Amniotic epithelial cell (primary cell): ENCODE measurements around the gene INTS13.
"Not testable (repeated sequence)": the region's sequence is repeated elsewhere in the genome, so short reads cannot be mapped to it uniquely, and the experiment has no call there.

Source experiments
- DNase-seq: peaks from one replicate; pipeline ENCODE4 v3.0.0-alpha.2; 2010; ENCODE audit warnings: low read depth

INTS13 gene, protein sequence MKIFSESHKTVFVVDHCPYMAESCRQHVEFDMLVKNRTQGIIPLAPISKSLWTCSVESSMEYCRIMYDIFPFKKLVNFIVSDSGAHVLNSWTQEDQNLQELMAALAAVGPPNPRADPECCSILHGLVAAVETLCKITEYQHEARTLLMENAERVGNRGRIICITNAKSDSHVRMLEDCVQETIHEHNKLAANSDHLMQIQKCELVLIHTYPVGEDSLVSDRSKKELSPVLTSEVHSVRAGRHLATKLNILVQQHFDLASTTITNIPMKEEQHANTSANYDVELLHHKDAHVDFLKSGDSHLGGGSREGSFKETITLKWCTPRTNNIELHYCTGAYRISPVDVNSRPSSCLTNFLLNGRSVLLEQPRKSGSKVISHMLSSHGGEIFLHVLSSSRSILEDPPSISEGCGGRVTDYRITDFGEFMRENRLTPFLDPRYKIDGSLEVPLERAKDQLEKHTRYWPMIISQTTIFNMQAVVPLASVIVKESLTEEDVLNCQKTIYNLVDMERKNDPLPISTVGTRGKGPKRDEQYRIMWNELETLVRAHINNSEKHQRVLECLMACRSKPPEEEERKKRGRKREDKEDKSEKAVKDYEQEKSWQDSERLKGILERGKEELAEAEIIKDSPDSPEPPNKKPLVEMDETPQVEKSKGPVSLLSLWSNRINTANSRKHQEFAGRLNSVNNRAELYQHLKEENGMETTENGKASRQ

DNA sequence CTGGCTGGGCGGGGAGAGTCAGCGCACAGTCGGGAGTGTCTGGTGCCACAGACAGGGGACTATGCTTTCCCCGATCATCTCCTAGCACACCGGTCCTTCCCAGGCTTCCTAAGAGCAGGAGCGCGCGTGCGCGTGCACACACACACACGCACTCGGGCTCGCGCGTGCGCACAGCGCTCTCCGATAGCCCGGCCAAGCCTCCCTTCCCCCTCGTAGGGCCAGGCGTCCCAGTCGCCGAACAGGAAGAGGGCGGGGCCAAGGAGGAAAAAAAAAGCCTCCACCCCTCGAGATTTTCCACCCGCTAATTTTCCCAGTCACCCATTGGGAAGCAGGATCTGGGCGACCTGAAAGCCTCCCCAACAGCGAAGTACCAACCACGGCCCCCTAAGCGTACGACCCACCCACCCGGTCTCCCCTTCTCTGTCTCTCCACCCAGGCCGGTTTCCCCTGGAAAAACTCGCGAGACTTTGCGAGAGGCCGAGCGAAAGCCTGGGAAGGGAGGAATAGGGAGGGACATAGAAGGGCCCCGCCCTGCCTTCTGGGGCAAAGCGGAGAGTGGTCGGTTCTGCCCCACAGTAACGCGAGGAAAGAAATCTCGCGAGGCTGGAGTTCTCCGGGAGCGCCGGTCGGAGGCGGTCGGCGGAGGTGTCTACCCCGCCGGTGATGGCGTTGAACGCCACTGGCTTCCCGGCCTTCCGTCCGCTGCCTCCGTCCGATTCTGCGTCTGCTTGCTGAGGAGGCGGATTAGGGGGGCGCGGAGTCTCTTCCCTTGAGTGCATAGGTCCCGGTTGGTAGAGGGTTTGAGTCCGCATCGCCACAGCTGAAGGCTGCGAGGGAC lies at the start of gene INTS13, which contains the start of gene FGFR1OP2:
Gene INTS13, minus strand, starts transcription at position 119 of the 838 bp plus-strand sequence. CDS start 1,178 bp downstream, outside the sequence.
Gene FGFR1OP2, plus strand, starts transcription at position 608 of the 838 bp plus-strand sequence. CDS start 15,689 bp downstream, outside the sequence.
- peak; percentile 98 for DNase-seq

DNA sequence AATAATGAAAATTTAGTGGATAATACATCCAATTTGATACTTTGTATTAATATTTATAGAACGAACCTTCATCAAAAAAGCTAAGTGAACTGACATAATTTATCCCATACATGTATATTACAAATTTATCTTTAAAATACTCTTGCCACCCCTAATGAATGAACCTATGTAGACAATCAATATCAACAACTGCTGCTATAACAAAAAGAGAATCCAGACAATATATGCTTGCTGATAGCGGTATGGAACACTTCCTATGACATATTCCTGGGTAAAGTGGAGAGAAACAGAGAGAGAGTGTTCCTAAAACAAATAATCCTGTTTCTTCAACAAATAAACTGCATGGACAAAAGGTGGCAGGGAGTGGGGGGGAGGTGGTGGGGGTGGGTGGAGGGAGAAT lies 45.1 kb upstream of the INTS13 start:
- no peak for DNase-seq

DNA sequence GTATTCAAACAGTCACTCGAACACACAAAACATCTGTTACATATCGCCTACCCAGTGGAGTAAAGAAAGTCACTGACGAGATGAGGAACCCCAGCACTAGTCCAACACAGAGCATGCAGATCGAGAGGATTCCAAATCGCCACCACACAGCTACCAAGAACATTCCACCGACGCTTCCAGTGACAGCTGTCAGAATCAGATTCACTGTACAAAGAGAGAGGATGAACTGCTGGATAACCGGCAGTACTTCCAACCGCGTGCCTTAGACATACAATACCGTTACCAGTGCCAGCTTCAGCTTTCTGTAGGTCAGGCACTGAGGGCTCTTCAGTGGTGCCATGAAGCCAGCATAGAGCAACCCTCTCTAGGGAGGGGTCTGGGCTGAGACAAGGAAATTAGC lies 42.0 kb upstream of the INTS13 start:
- no peak for DNase-seq

DNA sequence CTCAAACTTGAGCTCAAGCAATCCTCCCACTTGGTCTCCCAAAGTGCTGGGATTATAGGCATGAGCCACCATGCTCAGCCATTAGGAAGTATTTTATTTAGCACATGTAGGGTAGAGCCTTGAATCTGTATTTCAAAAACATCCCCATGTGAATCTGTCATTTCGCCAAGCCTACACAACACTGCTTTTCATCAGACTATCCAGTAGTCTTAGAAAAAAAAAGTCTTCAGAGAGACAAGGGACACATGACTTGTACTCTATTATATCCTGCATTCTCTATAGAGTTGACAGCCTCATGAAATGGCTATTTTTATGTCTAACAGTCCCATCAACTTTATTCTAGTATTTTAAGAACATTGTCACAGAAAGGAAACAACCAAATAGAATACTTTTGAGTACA lies 41.0 kb upstream of the INTS13 start:
- DNase-seq: no peak

DNA sequence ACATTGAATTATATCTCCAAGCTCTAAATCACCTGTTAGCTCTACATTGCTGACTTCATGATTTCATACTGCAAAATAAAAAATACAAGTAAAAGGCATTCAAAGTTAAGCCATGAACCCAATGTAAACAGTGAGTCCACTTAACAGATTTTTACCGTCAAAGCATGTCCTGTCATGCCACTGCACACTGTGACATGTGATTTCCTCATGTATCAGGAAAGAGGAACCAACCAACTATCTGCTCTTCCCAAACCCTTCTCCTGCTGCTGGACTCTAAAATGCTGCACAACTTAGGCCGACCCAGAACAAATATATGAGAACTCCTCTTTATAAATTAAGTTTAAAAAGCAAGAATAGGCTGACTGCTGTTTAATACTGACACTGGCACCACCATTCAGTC lies 38.9 kb upstream of the INTS13 start:
- DNase-seq: no peak

DNA sequence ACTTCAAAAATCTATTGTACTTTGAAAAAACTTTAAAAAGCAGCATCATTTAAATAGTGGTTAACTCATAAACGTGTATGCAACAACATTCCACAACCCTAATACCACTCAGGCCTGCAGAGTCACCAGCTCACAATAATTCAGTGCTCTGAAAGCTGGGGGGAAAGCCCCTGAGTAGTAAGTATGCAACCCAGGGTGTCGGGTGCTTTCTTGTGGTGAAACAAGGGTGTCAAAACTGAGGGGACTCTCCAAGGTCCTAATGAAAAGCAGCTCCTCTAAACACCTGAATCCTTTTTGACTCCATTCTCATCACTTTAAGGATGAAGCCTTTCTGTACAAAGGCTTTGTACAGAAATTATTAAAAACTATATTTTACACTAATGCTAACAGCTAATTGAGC lies 34.2 kb upstream of the INTS13 start:
- DNase-seq: no peak

DNA sequence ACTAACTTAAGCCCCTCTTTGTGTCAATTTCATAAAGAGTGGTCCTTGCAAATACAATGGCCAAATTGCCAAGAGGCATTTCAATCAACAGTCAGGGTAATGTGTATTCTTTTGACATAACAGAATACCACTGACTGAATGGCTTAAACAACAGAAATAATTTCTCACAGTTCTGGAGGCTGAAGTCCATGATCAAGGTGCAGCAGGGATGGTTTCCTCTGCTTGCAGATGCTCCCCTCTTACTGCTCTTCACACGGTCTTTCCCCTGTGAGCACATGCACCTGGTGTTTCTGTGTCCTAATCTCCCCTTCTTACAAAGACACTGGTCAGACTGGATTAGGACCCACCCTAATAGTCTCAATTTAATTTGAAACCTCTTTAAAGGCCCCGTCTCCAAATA lies 32.4 kb upstream of the INTS13 start:
- DNase-seq: no peak

DNA sequence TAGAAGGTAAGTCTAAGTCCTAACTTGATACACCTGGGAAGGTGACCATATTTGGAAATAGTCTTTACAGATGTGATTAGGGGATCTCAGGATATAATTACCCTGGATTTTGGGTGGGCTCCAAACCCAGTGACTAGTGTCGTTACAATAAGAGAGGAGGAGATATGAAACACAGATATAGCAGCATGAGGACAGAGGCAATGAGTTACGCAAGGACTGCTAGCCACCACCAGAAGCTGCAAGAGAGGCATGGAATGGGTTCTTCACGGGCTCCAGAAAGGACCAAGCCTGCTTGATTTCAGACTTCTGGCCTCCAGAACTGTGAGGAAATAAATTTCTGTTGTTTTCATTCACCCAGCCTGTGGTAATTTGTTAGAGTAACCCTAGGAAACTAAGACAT lies 29.1 kb upstream of the INTS13 start:
- no peak for DNase-seq

DNA sequence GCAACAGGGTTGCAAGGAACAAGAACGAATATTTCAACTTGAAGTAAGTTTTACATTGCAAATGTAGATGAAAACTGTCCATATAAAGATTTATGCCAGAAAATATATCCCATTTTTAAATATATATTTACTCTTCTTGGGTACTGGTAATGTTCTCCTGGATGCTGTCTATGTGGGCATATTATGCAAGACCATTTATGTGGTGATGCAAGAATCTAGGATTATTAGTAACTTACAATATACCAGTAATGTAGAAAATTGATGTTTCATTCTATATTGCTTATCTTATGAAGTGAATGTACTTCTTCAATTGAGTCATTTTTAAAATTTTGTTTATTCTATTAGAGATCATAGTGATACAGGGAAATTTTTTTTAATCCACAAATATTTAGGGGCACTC lies 25.6 kb upstream of the INTS13 start:
- peak; percentile 61 for DNase-seq

DNA sequence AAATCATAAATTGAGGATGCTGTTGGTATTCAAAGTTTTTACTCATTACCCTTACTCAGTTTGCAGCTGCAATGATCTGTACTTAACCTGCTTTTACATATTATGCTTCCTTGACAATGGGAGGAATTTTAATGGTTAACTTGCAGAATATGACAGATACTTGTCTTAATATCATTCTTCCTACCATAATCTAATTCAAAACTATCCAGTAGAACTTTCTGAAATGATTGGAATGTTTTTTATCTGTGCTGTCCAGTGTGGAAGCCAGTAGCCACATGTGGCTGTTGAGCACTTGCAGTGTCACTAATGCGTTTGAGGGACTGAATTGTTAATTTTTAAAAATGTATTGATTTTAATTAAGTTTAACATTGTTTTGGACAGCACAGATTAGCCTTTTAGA lies 24.0 kb upstream of the INTS13 start:
- DNase-seq: no peak

DNA sequence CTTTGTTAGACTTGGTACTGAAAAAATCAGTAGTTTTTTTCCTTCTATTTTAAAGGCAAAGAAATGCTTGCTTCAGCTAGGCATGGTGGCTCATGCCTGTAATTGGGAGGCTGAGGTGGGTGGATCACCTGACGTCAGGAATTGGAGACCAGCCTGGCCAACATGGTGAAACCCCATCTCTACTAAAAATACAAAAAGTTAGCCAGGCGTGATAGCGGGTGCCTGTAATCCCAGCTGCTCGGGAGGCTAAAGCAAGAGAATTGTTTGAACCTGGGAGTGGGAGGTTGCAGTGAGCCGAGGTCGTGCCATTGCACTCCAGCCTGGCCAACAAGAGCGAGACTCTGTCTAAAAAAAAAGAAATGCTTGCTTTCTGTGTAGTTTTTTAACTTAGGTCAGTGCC lies 23.6 kb upstream of the INTS13 start:
- not testable (repeated sequence) for DNase-seq

DNA sequence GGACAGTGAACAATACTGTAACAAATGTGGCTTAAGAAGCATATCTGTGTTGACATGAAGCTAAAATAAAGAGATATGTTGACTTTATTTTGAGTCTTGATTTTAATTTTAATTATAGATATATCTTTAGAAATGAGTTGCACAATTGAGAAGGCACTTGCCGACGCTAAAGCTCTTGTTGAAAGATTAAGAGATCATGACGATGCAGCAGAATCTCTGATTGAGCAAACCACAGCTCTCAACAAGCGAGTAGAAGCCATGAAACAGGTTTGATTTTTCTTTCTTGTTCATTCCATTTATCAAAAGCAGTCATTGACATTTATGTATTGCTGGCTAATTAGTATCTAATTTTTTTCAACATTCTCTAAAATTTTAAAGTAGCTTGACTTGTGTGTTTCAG lies 16.2 kb upstream of the INTS13 start:
- DNase-seq: peak; percentile 55

DNA sequence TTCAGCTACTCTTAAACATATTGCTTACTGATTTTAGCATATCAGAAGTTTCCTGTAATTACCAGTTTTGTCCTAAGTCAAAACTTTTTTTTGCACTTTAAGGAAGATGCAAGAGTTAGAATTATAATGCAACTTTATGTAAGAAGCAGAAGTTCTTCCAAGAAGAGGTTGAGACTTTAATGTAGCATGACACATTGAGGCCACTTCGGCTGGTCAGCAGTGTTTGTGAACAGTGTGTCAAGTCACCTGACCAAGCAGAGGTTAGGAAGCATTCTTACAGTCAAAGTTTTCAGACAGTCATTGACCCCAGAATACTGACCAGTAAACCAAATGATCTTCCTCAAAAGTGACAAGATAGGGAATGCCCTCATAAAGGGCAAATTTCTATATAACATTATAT lies 15.7 kb upstream of the INTS13 start:
- DNase-seq: peak; percentile 37

DNA sequence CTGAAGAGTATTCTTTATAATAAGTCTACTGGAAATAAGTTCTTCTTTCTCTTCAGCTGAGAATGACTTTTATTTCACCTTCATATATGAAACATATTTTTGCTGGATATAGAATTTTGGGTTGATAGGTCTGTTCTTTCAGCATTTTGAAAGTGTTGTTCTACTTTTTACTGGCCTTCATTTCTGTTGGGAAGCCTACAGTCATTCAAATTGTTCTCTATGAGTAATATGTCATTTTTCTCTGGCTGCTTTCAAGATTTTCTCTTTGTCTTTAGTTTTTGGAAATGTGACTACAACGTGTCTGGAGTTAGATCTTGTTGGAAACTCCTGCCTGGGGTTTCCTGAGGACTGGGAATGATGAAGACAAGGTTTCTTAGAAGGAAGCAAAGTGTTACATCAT lies 10.5 kb upstream of the INTS13 start:
- no peak for DNase-seq

DNA sequence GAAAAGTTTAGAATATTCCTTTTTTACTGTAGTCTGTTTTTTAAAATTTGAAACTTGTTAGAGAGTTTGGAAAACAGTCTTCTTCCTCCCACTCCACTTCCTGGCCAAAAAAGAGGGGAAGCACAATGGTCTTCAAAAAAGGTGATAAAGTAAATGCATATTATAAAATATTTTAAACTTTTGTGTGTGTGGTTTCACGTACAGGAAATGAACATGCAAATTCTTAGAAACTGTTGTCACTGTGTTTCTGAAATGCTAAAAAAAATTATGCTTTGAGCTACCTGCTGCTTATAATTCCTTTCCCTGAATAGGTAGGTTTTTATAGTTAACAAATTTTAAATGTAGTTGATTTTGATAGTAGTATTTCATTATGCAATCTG lies 3.4 kb upstream of the INTS13 start:
- no peak for DNase-seq

DNA sequence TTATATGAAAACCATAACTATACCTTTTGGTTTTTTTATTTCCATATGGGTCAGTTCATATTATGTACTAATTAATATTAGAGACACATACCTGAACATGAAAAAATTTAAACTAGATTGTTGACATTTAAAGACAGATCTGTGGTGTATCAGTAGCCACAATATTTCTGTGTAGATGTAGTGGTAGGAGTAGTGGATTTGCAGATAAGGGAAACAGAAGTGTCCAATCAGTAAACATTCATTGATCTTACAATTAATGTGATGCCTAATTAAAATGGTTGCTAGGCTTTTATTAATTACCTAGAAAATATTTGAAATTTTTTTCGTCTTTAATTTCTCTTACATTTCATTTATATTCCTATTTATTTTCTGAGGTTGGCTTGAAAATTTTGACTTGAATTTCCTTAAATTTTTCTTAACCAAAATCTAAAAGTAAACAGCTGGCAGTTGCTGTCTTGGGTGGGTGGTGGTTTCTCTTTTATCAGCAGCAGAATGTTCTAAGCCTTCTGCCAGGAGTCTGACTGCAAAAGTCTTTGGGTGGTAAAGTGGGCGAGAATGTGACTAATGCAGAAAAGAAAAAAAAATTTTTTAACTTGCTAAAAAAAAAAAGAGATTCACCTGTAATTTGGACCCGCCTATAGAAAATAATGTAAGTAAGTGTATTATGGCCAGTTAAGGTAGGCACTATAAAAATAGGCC lies 2.9 kb upstream of the INTS13 start:
- DNase-seq: peak; percentile 58

DNA sequence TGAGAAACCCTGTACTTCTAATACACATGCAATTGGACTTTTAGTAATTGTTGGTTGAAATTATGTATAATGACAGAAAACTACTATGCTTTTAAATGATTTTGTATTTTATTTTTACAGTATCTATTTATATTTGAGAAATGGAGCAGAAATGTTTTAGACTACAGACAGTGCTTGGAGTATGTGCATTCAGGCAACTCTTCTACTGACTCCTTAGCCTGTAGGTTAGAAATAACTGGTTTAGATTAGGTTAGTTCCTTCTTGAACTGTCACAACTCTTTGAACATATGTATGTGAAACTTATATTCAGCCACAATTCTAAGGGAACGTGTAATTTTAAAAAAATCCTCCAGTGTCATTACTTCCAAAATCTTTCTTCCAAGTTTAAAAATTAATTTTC lies 2.2 kb upstream of the INTS13 start:
- DNase-seq: no peak

DNA sequence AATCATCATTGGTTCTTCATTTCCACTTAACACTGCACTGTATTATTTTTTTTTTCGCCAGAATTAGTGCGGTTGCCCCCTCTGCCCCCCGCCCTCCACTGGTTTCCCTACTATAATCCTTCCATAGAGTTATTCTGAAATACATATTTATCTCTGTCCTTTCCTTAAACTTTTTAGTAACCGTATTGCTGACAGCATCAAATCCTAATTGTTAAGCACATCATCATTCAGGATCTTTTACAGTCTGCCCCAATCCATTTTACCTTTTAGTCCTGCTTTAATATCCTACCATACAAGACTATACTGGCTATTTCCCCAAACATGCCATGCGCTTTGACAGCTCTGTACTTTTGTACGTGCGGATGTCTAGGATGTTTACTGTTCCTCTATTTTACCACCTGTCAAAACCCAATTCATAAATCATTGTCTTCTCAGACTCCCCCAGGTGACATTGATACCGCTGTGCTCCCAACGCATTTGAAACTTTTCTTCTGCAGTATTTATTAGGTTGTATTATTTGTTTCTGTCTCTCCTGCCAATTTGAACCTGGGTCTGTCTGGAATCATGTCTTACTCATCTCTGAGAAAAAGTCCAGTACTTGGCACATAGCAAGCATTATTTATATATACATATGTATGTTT lies 1.5 kb upstream of the INTS13 start:
- DNase-seq: no peak

DNA sequence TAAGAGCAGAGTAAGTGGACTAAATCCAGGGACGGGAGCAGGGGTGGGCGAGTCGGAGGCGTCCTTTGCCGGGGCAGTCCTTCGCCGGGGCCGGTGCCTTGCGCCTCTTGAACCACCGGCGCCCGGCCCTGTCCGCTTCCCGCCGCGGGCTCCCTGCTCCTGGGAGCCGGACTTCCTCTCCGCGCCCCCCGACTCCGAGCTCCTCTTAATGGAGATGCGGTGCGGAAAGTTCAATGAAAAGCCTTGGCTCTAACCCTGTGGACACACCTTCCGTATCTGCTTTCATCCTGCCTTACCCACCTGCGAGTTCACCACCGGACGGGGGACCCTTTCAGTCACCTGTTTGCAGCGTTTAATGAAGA lies 901 bp upstream of the INTS13 start:
- DNase-seq: no peak

DNA sequence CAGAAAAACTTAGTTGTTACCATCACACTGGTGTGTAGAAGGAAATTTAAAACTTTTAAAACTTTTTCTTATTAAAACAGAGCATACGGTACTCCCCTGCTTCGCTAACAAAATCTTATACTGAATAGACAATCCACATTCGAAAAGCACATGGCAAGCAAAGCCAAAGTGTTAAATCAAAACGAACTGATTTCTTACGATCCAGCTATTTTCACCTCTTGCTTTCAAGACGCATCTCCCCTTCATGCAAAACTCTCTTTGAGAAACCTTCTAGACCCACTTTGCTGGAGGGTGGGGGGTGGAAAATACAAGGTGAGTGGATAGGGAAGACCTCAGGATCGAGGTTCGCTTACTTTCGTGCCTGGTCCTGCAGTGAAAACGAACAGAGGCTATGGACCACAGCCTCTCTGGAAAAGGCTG lies 328 bp downstream of the INTS13 start:
- no peak for DNase-seq
